LNCaP clone FGC (cell line): ENCODE results near the gene ABCF2.

Experiments used
- DNase-seq: peaks from one replicate; pipeline ENCODE4 v3.0.0-alpha.2; 2011; ENCODE audit warnings: low read depth
- H3K4me3 ChIP-seq: 2 replicates; pipeline ENCODE4 v1.5.1; 2011; ENCODE audit warnings: mild to moderate bottlenecking, low read depth, low read length, control low read depth
- CTCF ChIP-seq: IDR thresholded peaks from 2 replicates; pipeline ENCODE4 v1.5.1; 2012; ENCODE audit warnings: mild to moderate bottlenecking; ENCODE audit not compliant: control insufficient read depth, insufficient read depth; ENCODE audit errors: extremely low read depth

The ABCF2 gene

GRCh38 chr7:151209588-151209987, 17.4 kb downstream of the ABCF2 start:
- no peak for DNase-seq
- TF ChIP-seq CTCF, result no peak
- no peak overlapping the region for H3K4me3 ChIP-seq

DNA sequence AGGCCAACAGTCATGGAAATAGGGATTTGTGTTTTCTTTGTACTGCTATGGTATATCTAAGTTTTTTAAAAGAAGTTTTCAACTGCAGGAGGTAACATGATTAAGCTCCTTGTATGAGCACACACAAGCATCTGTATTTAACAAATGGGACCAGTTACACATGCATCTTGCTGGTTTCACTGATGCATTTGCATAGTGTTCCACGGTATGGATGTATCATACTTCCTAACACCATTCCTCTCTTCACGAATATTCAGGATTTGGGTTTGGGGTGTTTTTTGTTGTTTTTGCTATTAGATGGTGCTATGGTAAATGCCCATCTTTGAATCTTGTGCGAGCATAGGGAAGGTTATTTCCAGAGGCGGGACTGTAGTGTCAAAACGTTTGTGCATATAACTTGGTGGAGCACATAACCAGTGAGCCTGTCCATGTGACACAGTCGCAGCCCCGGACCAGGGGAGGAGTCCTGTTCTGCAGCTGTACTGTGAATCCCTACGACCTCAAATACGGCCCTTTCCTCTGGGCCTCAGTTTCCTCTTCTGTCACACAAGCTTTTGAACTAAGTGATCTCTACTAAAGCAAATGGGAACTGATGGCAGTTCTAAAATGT, 18.6 kb downstream of the ABCF2 start:
- no peak for TF ChIP-seq CTCF
- no peak for DNase-seq
- H3K4me3 ChIP-seq, result no peak overlapping the region

GRCh38 chr7:151207804-151208203, 19.2 kb downstream of the ABCF2 start:
- TF ChIP-seq CTCF, result no peak
- DNase-seq, result no peak
- H3K4me3 ChIP-seq, result no peak overlapping the region

- H3K4me3 ChIP-seq, result no peak overlapping the region
- DNase-seq, result no peak
- no peak for TF ChIP-seq CTCF
Observed at GRCh38 chr7:151207315-151207714, 19.7 kb downstream of the ABCF2 start.

DNA sequence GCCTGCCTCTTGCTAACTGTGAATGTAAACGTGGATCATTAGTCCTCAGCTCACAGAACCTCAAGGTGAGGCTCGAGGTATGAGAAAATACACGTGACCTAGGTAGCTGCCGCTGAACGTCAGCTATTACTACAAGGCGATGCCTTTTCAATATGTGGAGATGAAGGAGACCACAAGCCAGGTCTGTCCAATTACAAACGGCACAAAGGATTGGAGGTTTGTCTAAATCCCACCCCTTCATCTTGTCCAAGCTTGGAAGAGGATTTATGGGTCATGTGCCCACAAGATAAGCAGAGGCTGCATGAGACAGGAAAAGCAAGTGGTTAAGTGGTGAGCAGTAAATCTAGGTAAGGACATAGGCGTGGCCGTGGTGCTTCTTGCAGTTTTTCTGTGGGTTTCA, 20.1 kb downstream of the ABCF2 start:
- DNase-seq, result no peak
- no peak for TF ChIP-seq CTCF
- H3K4me3 ChIP-seq, result no peak overlapping the region

DNA sequence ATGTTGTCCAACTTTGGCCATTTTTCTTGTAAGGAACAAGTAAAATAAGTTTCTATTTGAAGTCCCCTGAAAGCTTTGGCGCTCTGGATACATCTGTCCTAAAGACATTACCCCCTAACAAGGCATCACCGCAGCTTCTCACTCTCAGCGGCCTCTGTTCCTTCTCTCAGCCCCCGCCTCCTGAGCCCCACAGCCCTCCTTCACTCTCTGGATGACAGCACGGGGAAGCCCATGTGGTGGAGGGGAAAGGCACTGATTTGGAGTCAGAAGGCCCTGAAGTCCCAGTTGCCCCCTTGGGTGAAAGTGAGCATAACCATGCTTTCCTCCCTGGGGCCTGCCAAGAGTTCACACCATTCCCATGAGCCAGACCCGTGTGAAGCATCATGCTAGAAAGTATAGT, 21.3 kb downstream of the ABCF2 start:
- DNase-seq, result no peak

More for the DNA sequence above, 21.3 kb downstream of the ABCF2 start:
- no peak overlapping the region for H3K4me3 ChIP-seq
- no peak for TF ChIP-seq CTCF
